NCI-H1048 (cell line): Measurements from ENCODE around the gene VPS39.
"Not testable (repeated sequence)": the region's sequence is repeated elsewhere in the genome, so short reads cannot be mapped to it uniquely, and the experiment has no call there.

Experiments
- DNase-seq: peaks from one replicate; lab custom pipeline; 2025; lab: John Stamatoyannopoulos, UW

The VPS39 gene

GRCh38 chr15:42207674-42208579 is at the start of gene VPS39:
Gene VPS39, minus strand, starts transcription at chr15:42208304. Its CDS starts 151 bp downstream, at chr15:42208153.
- DNase-seq = peak; percentile 33

GRCh38 chr15:42253300-42253699 is 45.2 kb upstream of the VPS39 start:
- DNase-seq = no peak

GRCh38 chr15:42240823-42241222 is 32.7 kb upstream of the VPS39 start:
- no peak for DNase-seq

GRCh38 chr15:42239528-42240182 is 31.6 kb upstream of the VPS39 start:
- no peak for DNase-seq

GRCh38 chr15:42233107-42233506 is 25.0 kb upstream of the VPS39 start:
- DNase-seq = no peak

GRCh38 chr15:42232606-42233005 is 24.5 kb upstream of the VPS39 start:
- no peak for DNase-seq

GRCh38 chr15:42231088-42231487 is 23.0 kb upstream of the VPS39 start:
- DNase-seq = no peak

- not testable (repeated sequence) for DNase-seq
Measured at GRCh38 chr15:42228981-42229380, 20.9 kb upstream of the VPS39 start.

- DNase-seq = peak; percentile 18
Measured at GRCh38 chr15:42228036-42228435, 19.9 kb upstream of the VPS39 start.

GRCh38 chr15:42226648-42227047 is 18.5 kb upstream of the VPS39 start:
- no peak for DNase-seq

- DNase-seq = no peak
Measured at GRCh38 chr15:42220216-42220615, 12.1 kb upstream of the VPS39 start.

GRCh38 chr15:42218953-42219592 is 11.0 kb upstream of the VPS39 start:
- DNase-seq = no peak

GRCh38 chr15:42217568-42217967 is 9.5 kb upstream of the VPS39 start:
- no peak for DNase-seq

- no peak for DNase-seq
Measured at GRCh38 chr15:42215913-42216829, 8.1 kb upstream of the VPS39 start.

GRCh38 chr15:42214600-42214999 is 6.5 kb upstream of the VPS39 start:
- no peak for DNase-seq

- DNase-seq = no peak
Measured at GRCh38 chr15:42213511-42213910, 5.4 kb upstream of the VPS39 start.

GRCh38 chr15:42210696-42211095 is 2.6 kb upstream of the VPS39 start:
- no peak for DNase-seq

GRCh38 chr15:42206406-42206805 is 1.7 kb downstream of the VPS39 start:
- DNase-seq = no peak

- no peak for DNase-seq
Measured at GRCh38 chr15:42203891-42204290, 4.2 kb downstream of the VPS39 start.

- DNase-seq = no peak
Measured at GRCh38 chr15:42202653-42203052, 5.5 kb downstream of the VPS39 start.

GRCh38 chr15:42201801-42202200 is 6.3 kb downstream of the VPS39 start:
- no peak for DNase-seq

GRCh38 chr15:42199126-42199525 is 9.0 kb downstream of the VPS39 start:
- DNase-seq = no peak
